BLaER1 treated with 17β-estradiol and CSF1 and Interleukin-3, amounts not matched to agents 10 nM and 100 nM (cell line): ENCODE results near the gene CADPS2.

Source experiments
- H3K27ac ChIP-seq, 11 experiments: shearing (Covaris generic); formaldehyde crosslinking; 2 replicates each; pipeline ENCODE4 v1.8.1; 2022
- H3K27me3 ChIP-seq, 11 experiments: shearing (Covaris generic); formaldehyde crosslinking; 2 replicates each; pipeline ENCODE4 v1.8.1; 2022
- H3K36me3 ChIP-seq, 11 experiments: shearing (Covaris generic); formaldehyde crosslinking; 2 replicates each; pipeline ENCODE4 v1.8.1; 2022
- H3K4me1 ChIP-seq, 10 experiments: shearing (Covaris generic); formaldehyde crosslinking; 2 replicates each; pipeline ENCODE4 v1.8.1; 2022
- H3K4me2 ChIP-seq, 11 experiments: shearing (Covaris generic); formaldehyde crosslinking; 2 replicates each; pipeline ENCODE4 v1.8.1; 2022
- H3K4me3 ChIP-seq, 10 experiments: shearing (Covaris generic); formaldehyde crosslinking; 2 replicates each; pipeline ENCODE4 v1.8.1; 2022
- H3K9ac ChIP-seq, 11 experiments: shearing (Covaris generic); formaldehyde crosslinking; 2 replicates each; pipeline ENCODE4 v1.8.1; 2022
- H3K9me3 ChIP-seq, 11 experiments: shearing (Covaris generic); formaldehyde crosslinking; replicated peaks in 1 of 11; 2 replicates each; pipeline ENCODE4 v1.8.1; 2022
- H4K20me1 ChIP-seq, 11 experiments: shearing (Covaris generic); formaldehyde crosslinking; 2 replicates each; pipeline ENCODE4 v1.8.1; 2022
- Cebpa-rat ChIP-seq, 11 experiments: shearing (Covaris generic); IDR thresholded peaks; 2 replicates each; pipeline ENCODE4 v1.8.1; 2022

CADPS2 gene

DNA sequence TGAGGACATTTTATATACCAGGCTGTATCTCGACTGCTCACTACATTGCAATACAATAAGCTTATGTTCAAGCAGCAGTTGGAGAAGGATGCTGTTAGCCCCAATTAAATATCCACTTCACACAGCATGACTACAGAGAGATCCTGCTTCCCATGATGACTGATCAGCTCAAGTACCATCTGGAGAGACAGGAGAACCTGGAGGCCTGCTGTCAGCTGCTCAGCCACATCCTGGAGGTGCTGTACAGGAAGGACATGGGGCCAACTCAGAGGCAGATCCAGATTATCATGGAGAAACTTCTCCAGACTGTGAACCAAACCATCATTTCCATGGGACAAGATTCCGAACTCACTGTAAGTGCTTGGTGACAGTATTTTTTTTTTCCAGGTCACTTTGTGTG, 209.8 kb downstream of the CADPS2 start:
- no peaks in the 10 kb centered on the region for H3K4me1 ChIP-seq
- H3K9me3 ChIP-seq: peaks cover 0 to 6% (median 0%) of the 10 kb centered on the region in 11 experiments; a peak in 1 of 22 replicates
- no peak overlapping the region for H3K9ac ChIP-seq

DNA sequence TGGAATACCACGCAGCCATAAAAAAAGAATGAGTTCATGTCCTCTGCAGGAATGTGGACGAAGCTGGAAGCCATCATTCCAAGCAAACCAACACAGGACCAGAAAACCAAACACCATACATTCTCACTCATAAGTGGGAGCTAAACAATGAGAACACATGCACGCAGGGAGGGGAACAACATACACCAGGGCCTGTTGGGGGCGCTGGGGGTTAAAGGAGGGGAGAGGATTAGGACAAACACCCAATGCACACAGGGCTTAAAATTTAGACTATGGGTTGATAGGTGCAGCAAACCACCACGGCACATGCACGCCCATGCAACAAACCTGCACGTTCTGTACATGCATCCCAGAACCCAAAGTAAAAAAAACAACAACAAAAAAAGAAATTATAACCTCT, 210.6 kb downstream of the CADPS2 start:
- Histone ChIP-seq H3K36me3 (no peaks in the 10 kb centered on the region), H3K4me3 (no peak overlapping the region), H3K9me3 (peaks cover 0 to 6% (median 0%) of the 10 kb centered on the region in 11 experiments; a peak in 1 of 22 replicates), H4K20me1 (no peaks in the 10 kb centered on the region), H3K4me1 (no peaks in the 10 kb centered on the region), H3K27me3 (no peaks in the 10 kb centered on the region), H3K27ac (no peak overlapping the region), H3K4me2 (no peak overlapping the region), H3K9ac (no peak overlapping the region)
- TF ChIP-seq Cebpa-rat (IDR thresholded peaks at IDR 0.05): no peak

More for the DNA sequence above, 209.8 kb downstream of the CADPS2 start:
- Histone ChIP-seq H3K27ac (no peak overlapping the region), H4K20me1 (no peaks in the 10 kb centered on the region), H3K36me3 (no peaks in the 10 kb centered on the region), H3K4me2 (no peak overlapping the region), H3K27me3 (no peaks in the 10 kb centered on the region), H3K4me3 (no peak overlapping the region)
- TF ChIP-seq Cebpa-rat (IDR thresholded peaks at IDR 0.05): no peak

DNA sequence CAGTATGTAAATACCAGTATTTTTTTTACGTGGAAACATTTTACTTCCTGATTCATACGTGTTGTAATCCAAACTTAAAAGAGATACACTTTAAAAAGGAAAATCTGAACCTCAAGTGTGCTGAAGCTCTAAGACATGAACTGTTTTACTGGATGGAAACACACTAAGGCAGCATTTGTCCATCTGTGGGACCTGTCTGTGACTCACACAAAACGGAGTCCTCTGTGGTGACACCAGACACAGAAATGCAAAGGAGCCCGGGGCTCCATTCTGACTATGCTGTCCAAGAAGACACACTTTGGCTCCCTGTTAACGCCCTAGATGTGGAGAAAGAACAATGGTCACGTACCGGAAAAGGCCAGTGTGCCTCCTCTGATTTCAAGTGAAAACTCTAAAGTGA, 211.2 kb downstream of the CADPS2 start:
- Histone ChIP-seq H3K36me3 (no peaks in the 10 kb centered on the region), H3K4me2 (no peak overlapping the region), H3K27me3 (no peaks in the 10 kb centered on the region), H3K9ac (no peak overlapping the region), H3K4me3 (no peak overlapping the region), H4K20me1 (no peaks in the 10 kb centered on the region), H3K27ac (no peak overlapping the region), H3K4me1 (no peaks in the 10 kb centered on the region), H3K9me3 (peaks cover 0 to 6% (median 0%) of the 10 kb centered on the region in 11 experiments; a peak in 1 of 22 replicates)
- TF ChIP-seq Cebpa-rat (IDR thresholded peaks at IDR 0.05): no peak

DNA sequence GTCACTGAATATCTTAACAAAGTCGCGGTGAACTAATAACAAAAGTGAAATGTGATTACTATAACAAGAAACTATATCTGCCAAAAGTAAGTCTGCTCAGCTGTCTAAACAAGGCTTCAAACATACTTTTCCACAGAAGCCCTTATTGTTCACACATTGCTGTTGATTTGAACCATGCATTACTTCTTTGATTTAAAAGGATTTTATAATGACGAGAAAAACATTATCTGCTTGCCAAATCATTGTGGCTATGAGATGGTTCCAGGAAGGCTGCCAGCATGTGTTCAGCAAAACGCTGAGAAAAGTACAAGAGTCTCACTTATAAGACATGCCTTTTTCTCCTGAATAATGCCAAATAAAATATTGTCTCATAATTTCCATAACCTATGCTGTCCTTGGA, 211.8 kb downstream of the CADPS2 start:
- no peak for TF ChIP-seq Cebpa-rat (IDR thresholded peaks at IDR 0.05)
- Histone ChIP-seq H3K4me2 (no peak overlapping the region), H3K36me3 (no peaks in the 10 kb centered on the region), H3K9ac (no peak overlapping the region), H3K9me3 (peaks cover 0 to 4% (median 0%) of the 10 kb centered on the region in 11 experiments; a peak in 1 of 22 replicates), H3K4me3 (no peak overlapping the region), H4K20me1 (no peaks in the 10 kb centered on the region), H3K4me1 (no peaks in the 10 kb centered on the region), H3K27ac (no peak overlapping the region), H3K27me3 (no peaks in the 10 kb centered on the region)

DNA sequence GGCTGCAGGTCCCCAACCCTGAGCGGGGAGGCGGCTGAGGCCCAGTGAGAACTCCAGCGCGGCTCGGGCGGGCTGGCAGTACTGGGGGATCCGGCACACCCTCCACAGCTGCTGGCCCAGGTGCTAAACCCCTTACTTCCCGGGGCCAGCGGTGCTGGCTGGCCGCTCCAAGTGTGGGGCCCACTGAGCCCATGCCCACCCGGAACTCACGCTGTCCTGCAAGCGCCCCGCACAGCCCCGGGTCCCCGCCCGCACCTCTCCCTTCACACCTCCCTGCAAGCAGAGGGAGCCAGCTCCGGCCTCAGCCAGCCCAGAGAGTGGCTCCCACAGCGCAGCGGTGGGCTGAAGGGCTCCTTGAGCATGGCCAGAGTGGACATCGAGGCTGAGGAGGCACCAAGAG, 212.3 kb downstream of the CADPS2 start:
- no peaks in the 10 kb centered on the region for H3K36me3 ChIP-seq
- no peak overlapping the region for H3K4me2 ChIP-seq
- no peaks in the 10 kb centered on the region for H3K27me3 ChIP-seq
- H3K9ac ChIP-seq: no peak overlapping the region
- H4K20me1 ChIP-seq: no peaks in the 10 kb centered on the region
- TF ChIP-seq Cebpa-rat (IDR thresholded peaks at IDR 0.05): no peak
- H3K4me3 ChIP-seq: no peak overlapping the region
- H3K4me1 ChIP-seq: no peaks in the 10 kb centered on the region
- H3K9me3 ChIP-seq: no peaks in the 10 kb centered on the region
- no peak overlapping the region for H3K27ac ChIP-seq

DNA sequence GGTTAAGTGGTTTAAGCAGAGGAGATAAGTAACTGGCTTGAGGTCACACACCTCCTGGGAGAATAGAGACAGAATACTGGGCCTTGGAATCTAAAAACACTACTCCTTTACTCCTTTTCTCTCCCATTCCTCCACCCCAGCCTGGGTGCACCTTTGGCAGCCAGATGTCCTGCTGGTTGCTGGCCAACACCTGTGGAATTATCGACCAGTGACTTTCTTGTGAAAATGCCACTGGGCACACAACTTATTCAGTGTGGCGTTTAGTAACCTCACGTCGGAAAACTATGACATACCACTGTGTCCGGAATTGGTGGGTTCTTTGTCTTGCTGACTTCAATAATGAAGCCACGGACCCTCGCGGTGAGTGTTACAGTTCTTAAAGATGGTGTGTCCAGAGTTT, 213.7 kb downstream of the CADPS2 start:
- Histone ChIP-seq H3K27ac (no peak overlapping the region), H3K4me2 (no peak overlapping the region), H3K36me3 (no peaks in the 10 kb centered on the region), H3K4me3 (no peak overlapping the region), H3K4me1 (no peaks in the 10 kb centered on the region), H3K9ac (no peak overlapping the region), H4K20me1 (no peaks in the 10 kb centered on the region), H3K9me3 (no peaks in the 10 kb centered on the region), H3K27me3 (no peaks in the 10 kb centered on the region)
- no peak for TF ChIP-seq Cebpa-rat (IDR thresholded peaks at IDR 0.05)

DNA sequence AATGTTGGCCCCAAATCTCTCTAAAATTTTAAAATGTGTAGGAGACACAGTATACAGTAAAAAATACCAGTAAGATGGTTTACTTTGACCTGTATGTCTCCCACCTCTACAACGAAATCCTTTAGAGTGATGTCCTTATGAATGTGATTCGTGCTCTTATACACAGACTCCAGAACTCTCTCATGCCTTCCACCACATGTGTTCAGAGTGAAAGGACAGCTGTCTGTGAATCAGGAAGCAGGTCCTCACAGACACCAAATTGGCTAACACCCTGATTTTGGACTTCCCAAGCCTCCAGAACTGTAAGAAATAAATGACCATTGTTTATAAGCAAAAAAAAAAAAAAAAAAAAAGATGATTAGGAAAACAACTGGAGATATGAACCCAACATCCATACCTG, 222.5 kb downstream of the CADPS2 start:
- Histone ChIP-seq H3K9ac (no peak overlapping the region), H3K27me3 (no peaks in the 10 kb centered on the region), H3K4me3 (no peak overlapping the region), H4K20me1 (no peaks in the 10 kb centered on the region), H3K9me3 (no peaks in the 10 kb centered on the region), H3K36me3 (no peaks in the 10 kb centered on the region), H3K4me2 (no peak overlapping the region), H3K27ac (no peak overlapping the region), H3K4me1 (no peaks in the 10 kb centered on the region)
- no peak for TF ChIP-seq Cebpa-rat (IDR thresholded peaks at IDR 0.05)

DNA sequence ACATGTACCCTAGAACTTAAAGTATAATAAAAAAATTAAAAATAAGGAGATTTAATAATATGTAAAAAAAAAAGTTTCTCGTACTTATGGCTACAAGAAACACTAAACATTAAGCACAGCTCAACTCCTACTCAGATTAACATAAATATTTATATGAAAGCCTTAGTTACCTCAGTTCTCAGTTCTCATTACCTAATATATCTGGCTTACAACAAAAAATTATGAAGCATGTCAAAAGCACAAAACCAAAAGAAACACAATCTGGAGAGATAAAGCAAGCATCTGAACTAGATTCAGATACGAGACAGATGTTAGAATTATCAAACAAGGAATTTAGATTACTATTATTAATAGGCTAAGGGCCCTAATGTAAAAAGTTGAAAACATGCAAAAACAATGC, 227.4 kb downstream of the CADPS2 start:
- Histone ChIP-seq H3K9me3 (0 out of 22 replicates have a peak, but pooled peaks cover 0 to 6% (median 0%) of the 10 kb centered on the region in 11 experiments), H3K27ac (no peak overlapping the region), H3K9ac (no peak overlapping the region), H3K27me3 (no peaks in the 10 kb centered on the region), H3K4me3 (no peak overlapping the region), H3K36me3 (no peaks in the 10 kb centered on the region), H4K20me1 (no peaks in the 10 kb centered on the region), H3K4me1 (no peaks in the 10 kb centered on the region), H3K4me2 (no peak overlapping the region)
- TF ChIP-seq Cebpa-rat (IDR thresholded peaks at IDR 0.05): no peak

DNA sequence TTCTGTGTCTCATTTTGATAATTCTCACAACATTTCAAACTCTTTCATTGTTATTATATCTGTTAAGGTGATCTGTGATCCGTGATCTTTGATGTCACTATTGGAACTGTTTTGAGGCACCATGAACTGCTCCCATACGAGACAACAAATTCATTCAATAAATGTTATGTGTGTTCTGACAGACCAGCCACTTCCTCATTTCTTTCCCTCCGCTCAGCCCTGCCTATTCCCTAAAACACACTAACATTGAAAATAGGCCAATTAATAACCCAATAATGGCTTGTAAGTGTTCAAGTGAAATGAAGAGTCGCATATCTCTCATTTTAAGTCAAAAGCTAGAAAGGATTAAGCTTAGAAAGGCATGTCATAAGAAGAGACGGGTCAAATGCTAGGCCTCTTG, 232.6 kb downstream of the CADPS2 start:
- Histone ChIP-seq H3K9me3 (0 out of 22 replicates have a peak, but pooled peaks cover 0 to 6% (median 0%) of the 10 kb centered on the region in 11 experiments), H3K27ac (no peak overlapping the region), H3K36me3 (no peaks in the 10 kb centered on the region), H3K27me3 (no peaks in the 10 kb centered on the region), H3K4me2 (no peak overlapping the region), H3K4me1 (no peaks in the 10 kb centered on the region), H3K9ac (no peak overlapping the region), H4K20me1 (no peaks in the 10 kb centered on the region), H3K4me3 (no peak overlapping the region)
- no peak for TF ChIP-seq Cebpa-rat (IDR thresholded peaks at IDR 0.05)

DNA sequence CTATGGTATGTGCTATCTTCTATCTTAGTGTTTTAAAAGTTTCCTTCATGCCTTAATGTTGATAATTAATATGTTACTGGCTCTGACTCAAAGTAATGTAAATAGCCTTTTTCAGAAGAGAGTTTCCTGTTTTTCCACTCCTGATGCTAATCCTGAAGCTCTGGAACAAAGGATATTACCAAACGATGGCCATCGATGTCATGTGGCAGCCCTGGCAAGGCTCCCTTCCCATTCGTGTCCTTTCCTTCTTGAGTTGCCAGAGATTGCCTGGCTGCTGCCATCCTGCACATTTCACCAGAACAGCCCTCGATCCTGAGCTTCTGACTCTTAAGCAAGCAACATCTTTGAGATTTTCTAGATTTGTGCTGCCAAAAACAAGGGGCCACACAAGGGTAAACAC, 233.4 kb downstream of the CADPS2 start:
- 0 out of 22 replicates have a peak, but pooled peaks cover 0 to 6% (median 0%) of the 10 kb centered on the region in 11 experiments for H3K9me3 ChIP-seq
- no peak overlapping the region for H3K4me3 ChIP-seq
- TF ChIP-seq Cebpa-rat (IDR thresholded peaks at IDR 0.05): no peak
- no peak overlapping the region for H3K27ac ChIP-seq
- no peaks in the 10 kb centered on the region for H3K36me3 ChIP-seq
- no peak overlapping the region for H3K4me2 ChIP-seq
- H3K4me1 ChIP-seq: no peaks in the 10 kb centered on the region
- H3K9ac ChIP-seq: no peak overlapping the region
- H4K20me1 ChIP-seq: no peaks in the 10 kb centered on the region
- H3K27me3 ChIP-seq: no peaks in the 10 kb centered on the region
